ENCODE results near the gene DYNC1LI2. TPM values are rescaled to one million over a fixed set of nuclear protein-coding genes. Genes with fewer than 3 reads are reported as not detected.
A peak's percentile ranks its signal among the peaks of the same experiment; 100 is the strongest.

The DYNC1LI2 gene
- total RNA-seq, 2 experiments from 2014 or later: 48.9 to 62.4 TPM

DNA sequence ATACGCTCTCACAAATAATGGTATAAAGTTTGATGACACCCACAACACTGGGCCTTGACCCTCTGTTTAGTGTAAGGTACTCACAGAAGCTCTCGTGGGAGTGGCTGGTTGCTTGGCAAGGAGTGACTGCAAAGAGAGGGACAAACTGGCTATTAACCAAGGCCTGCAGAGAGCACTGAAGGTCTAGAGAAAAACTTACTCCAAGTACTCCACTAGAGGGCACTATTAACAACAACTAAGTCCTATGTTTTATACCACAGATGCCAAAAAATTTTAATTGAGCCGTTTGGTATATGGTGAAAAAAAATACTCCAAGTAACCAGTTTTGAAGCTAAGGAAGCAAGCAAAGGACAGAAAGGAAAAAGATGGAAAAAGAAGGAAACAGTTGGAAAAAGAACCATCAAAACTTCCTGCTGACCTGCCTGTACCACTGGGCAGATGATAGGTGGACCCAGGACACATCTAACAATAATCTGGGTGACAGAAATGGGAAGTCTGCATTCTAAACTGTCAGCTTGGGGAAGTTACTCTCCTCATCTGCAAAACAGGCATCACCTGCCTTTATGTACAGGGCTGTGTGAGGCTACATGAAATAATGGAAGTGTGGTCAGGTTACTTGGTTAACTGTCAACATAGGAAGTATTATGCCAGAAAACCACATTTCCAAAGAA is 23.2 kb downstream of the DYNC1LI2 start:
- no peak overlapping the region for H3K4me3 ChIP-seq (ENCODE audit: low read depth, low read length, poor library complexity, severe bottlenecking)
- H3K4me2 ChIP-seq (ENCODE audit: low read length): no peak overlapping the region
- H3K79me2 ChIP-seq (ENCODE audit: insufficient read depth, low read depth, low read length): no peaks in the 10 kb centered on the region
- peak; percentile 74 for DNase-seq (ENCODE audit: low spot score)
- ChIA-PET CTCF (ENCODE audit: unreplicated experiment) (interaction anchor here (0.7 to 0.9 kb wide), 2 partner anchors 9 to 140 kb away, joined by 3 read pairs; no protein-coding TSS in a partner anchor), POLR2A (no interaction called here)
- no TSS peak for BruUV-seq (replicated peaks)
- no peaks in the 10 kb centered on the region for H3K9me2 ChIP-seq (ENCODE audit: insufficient read depth, low read length)
- no peak for TF ChIP-seq EZH2phosphoT487 (IDR thresholded peaks at IDR 0.05; ENCODE audit: borderline replicate concordance, low read depth, low read length)
- TF ChIP-seq, protein P1, sequence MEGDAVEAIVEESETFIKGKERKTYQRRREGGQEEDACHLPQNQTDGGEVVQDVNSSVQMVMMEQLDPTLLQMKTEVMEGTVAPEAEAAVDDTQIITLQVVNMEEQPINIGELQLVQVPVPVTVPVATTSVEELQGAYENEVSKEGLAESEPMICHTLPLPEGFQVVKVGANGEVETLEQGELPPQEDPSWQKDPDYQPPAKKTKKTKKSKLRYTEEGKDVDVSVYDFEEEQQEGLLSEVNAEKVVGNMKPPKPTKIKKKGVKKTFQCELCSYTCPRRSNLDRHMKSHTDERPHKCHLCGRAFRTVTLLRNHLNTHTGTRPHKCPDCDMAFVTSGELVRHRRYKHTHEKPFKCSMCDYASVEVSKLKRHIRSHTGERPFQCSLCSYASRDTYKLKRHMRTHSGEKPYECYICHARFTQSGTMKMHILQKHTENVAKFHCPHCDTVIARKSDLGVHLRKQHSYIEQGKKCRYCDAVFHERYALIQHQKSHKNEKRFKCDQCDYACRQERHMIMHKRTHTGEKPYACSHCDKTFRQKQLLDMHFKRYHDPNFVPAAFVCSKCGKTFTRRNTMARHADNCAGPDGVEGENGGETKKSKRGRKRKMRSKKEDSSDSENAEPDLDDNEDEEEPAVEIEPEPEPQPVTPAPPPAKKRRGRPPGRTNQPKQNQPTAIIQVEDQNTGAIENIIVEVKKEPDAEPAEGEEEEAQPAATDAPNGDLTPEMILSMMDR (conservative IDR thresholded peaks at IDR 0.05; ENCODE audit: low read length): peak; percentile 89
- no peaks in the 10 kb centered on the region for H4K20me1 ChIP-seq (ENCODE audit: insufficient read depth, low read length)
- H3K4me1 ChIP-seq (ENCODE audit: insufficient read depth, low read length, poor library complexity, severe bottlenecking): no peaks in the 10 kb centered on the region
- intact Hi-C loops (cut with micrococcal nuclease; ENCODE audit: unreplicated experiment): loop anchor here (1.0 to 10.0 kb wide), 2 partner anchors 139 to 323 kb away; no protein-coding TSS in a partner anchor
- H3K9me3 ChIP-seq (ENCODE audit: low read length): no peaks in the 10 kb centered on the region
- peaks cover 93% of the 10 kb centered on the region for H3K36me3 ChIP-seq (ENCODE audit: insufficient read depth, low read length)
- peak overlapping the region; percentile 0 for H3K27ac ChIP-seq (ENCODE audit: low read depth, low read length, poor library complexity, severe bottlenecking)
- no peak overlapping the region for H2AFZ ChIP-seq (ENCODE audit: low read length)

DNA sequence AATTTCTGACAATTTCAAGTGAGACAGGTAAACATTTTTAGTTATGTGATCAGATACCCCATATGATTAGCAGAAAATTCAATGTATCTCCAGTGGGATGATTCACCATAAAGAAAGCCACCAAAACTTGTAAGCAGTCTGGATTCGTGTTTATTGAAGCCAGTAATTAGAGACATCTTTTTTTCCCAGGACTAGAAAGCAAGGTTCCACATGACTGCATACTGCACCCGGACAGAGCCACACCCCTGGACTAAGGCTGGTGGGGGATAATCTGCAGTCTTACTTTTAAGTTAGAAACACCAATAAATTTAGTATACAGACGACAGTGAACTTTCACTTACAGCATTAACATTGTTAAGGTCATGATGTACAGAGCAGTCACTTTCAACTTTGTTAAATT is 30.6 kb downstream of the DYNC1LI2 start:
- ChIA-PET CTCF (ENCODE audit: unreplicated experiment) (no interaction called here), POLR2A (interaction anchor here (0.5 kb wide), 1 partner anchor 27 kb away, joined by 5 read pairs; no protein-coding TSS in a partner anchor)
- no peak for DNase-seq (ENCODE audit: low spot score)
- peaks cover 46% of the 10 kb centered on the region for H3K36me3 ChIP-seq (ENCODE audit: insufficient read depth, low read length)
- H3K4me2 ChIP-seq (ENCODE audit: low read length): no peak overlapping the region
- no peak overlapping the region for H3K4me3 ChIP-seq (ENCODE audit: low read depth, low read length, poor library complexity, severe bottlenecking)
- no peaks in the 10 kb centered on the region for H4K20me1 ChIP-seq (ENCODE audit: insufficient read depth, low read length)
- H3K4me1 ChIP-seq (ENCODE audit: insufficient read depth, low read length, poor library complexity, severe bottlenecking): no peaks in the 10 kb centered on the region
- TF ChIP-seq, protein P1 (conservative IDR thresholded peaks at IDR 0.05; ENCODE audit: low read length): no peak
- no peak for TF ChIP-seq EZH2phosphoT487 (IDR thresholded peaks at IDR 0.05; ENCODE audit: borderline replicate concordance, low read depth, low read length)
- H3K9me2 ChIP-seq (ENCODE audit: insufficient read depth, low read length): no peaks in the 10 kb centered on the region
- H3K79me2 ChIP-seq (ENCODE audit: insufficient read depth, low read depth, low read length): no peaks in the 10 kb centered on the region
- BruUV-seq (replicated peaks): no TSS peak
- no peak overlapping the region for H3K27ac ChIP-seq (ENCODE audit: low read depth, low read length, poor library complexity, severe bottlenecking)
- intact Hi-C loops (cut with micrococcal nuclease; ENCODE audit: unreplicated experiment): loop anchor here (10.0 kb wide), 1 partner anchor 316 kb away; no protein-coding TSS in a partner anchor
- no peaks in the 10 kb centered on the region for H3K9me3 ChIP-seq (ENCODE audit: low read length)
- no peak overlapping the region for H2AFZ ChIP-seq (ENCODE audit: low read length)

DNA sequence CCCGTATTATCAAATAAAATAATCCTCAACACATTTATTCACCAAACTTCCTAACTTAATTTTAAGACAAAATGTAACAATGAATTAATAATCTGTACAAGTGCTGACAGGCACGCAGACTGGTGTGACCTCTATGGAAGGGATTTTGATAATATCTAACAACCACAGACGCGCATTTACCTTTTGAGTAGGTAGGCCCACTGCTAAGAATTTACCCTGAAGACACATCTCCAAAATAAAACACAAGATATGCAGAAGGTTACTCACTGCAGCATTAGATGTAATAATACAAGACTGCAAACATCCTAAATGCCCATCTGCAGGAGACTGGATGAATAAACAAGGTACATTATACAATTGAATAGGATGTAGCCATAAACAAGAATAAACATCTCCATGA is 32.2 kb downstream of the DYNC1LI2 start:
- Histone ChIP-seq H3K4me2 (ENCODE audit: low read length) (no peak overlapping the region), H4K20me1 (ENCODE audit: insufficient read depth, low read length) (no peaks in the 10 kb centered on the region), H3K4me1 (ENCODE audit: insufficient read depth, low read length, poor library complexity, severe bottlenecking) (no peaks in the 10 kb centered on the region), H3K4me3 (ENCODE audit: low read depth, low read length, poor library complexity, severe bottlenecking) (no peak overlapping the region), H3K27ac (ENCODE audit: low read depth, low read length, poor library complexity, severe bottlenecking) (no peak overlapping the region), H3K79me2 (ENCODE audit: insufficient read depth, low read depth, low read length) (no peaks in the 10 kb centered on the region), H3K9me2 (ENCODE audit: insufficient read depth, low read length) (no peaks in the 10 kb centered on the region), H3K9me3 (ENCODE audit: low read length) (no peaks in the 10 kb centered on the region), H2AFZ (ENCODE audit: low read length) (no peak overlapping the region), H3K36me3 (ENCODE audit: insufficient read depth, low read length) (peaks cover 31% of the 10 kb centered on the region)
- no TSS peak for BruUV-seq (replicated peaks)
- TF ChIP-seq, protein P1 (conservative IDR thresholded peaks at IDR 0.05; ENCODE audit: low read length): no peak
- TF ChIP-seq EZH2phosphoT487 (IDR thresholded peaks at IDR 0.05; ENCODE audit: borderline replicate concordance, low read depth, low read length): no peak
- CTCF ChIA-PET (ENCODE audit: unreplicated experiment): no interaction called here
- intact Hi-C loops (cut with micrococcal nuclease; ENCODE audit: unreplicated experiment): no loop called here
- POLR2A ChIA-PET: no interaction called here
- no peak for DNase-seq (ENCODE audit: low spot score)
